ENCODE data around the gene ANKFY1.
"Not testable (repeated sequence)": the region's sequence is repeated elsewhere in the genome, so short reads cannot be mapped to it uniquely, and the experiment has no call there.

Gene ANKFY1

GRCh38 chr17:4209611-4210010 lies 54.2 kb downstream of the ANKFY1 start:
- H3K36me3 Mint-ChIP-seq, result peaks cover 97% of the 10 kb centered on the region
- no peak overlapping the region for H3K27ac Mint-ChIP-seq
- DNase-seq (ENCODE audit: low spot score in 2 of 2) (no peak), ATAC-seq (no peak)
- H3K4me3 Mint-ChIP-seq, result no peak overlapping the region
- H3K9me3 Mint-ChIP-seq, result no peaks in the 10 kb centered on the region
- peaks cover 13% of the 10 kb centered on the region for H3K4me1 Mint-ChIP-seq

GRCh38 chr17:4208238-4208637 lies 55.5 kb downstream of the ANKFY1 start:
- no peak for ATAC-seq
- no peak for DNase-seq (ENCODE audit: low spot score in 2 of 2)
- peaks cover 97% of the 10 kb centered on the region for H3K36me3 Mint-ChIP-seq
- no peak overlapping the region for H3K27ac Mint-ChIP-seq
- H3K4me1 Mint-ChIP-seq, result peaks cover 19% of the 10 kb centered on the region
- H3K4me3 Mint-ChIP-seq, result no peak overlapping the region
- H3K9me3 Mint-ChIP-seq, result no peaks in the 10 kb centered on the region

GRCh38 chr17:4206962-4207361 lies 56.8 kb downstream of the ANKFY1 start:
- Mint-ChIP-seq H3K27ac (peak overlapping the region; percentile 70), H3K4me3 (no peak overlapping the region), H3K9me3 (no peaks in the 10 kb centered on the region), H3K4me1 (peaks cover 19% of the 10 kb centered on the region), H3K36me3 (peaks cover 92% of the 10 kb centered on the region)
- DNase-seq (ENCODE audit: low spot score in 2 of 2) (no peak), ATAC-seq (no peak)

GRCh38 chr17:4205917-4206316 lies 57.9 kb downstream of the ANKFY1 start:
- no peak overlapping the region for H3K4me3 Mint-ChIP-seq
- peak overlapping the region; percentile 70 for H3K27ac Mint-ChIP-seq

GRCh38 chr17:4204710-4205173 lies 59.0 kb downstream of the ANKFY1 start:
- H3K4me3 Mint-ChIP-seq, result no peak overlapping the region

More at GRCh38 chr17:4205917-4206316, 57.9 kb downstream of the ANKFY1 start:
- no peak for ATAC-seq
- H3K36me3 Mint-ChIP-seq, result peaks cover 95% of the 10 kb centered on the region
- no peak for DNase-seq (ENCODE audit: low spot score in 2 of 2)
- no peaks in the 10 kb centered on the region for H3K9me3 Mint-ChIP-seq
- H3K4me1 Mint-ChIP-seq, result peaks cover 13% of the 10 kb centered on the region

GRCh38 chr17:4204190-4204589 lies 59.6 kb downstream of the ANKFY1 start:
- Mint-ChIP-seq H3K27ac (peak overlapping the region; percentile 60), H3K36me3 (peaks cover 80% of the 10 kb centered on the region), H3K9me3 (no peaks in the 10 kb centered on the region), H3K4me3 (no peak overlapping the region), H3K4me1 (peaks cover 13% of the 10 kb centered on the region)
- DNase-seq (ENCODE audit: low spot score in 2 of 2), result no peak
- no peak for ATAC-seq

More at GRCh38 chr17:4204710-4205173, 59.0 kb downstream of the ANKFY1 start:
- H3K36me3 Mint-ChIP-seq, result peaks cover 85% of the 10 kb centered on the region
- H3K9me3 Mint-ChIP-seq, result no peaks in the 10 kb centered on the region
- no peak overlapping the region for H3K27ac Mint-ChIP-seq
- no peak for DNase-seq (ENCODE audit: low spot score in 2 of 2)
- no peak for ATAC-seq
- peaks cover 13% of the 10 kb centered on the region for H3K4me1 Mint-ChIP-seq

- no peak for DNase-seq (ENCODE audit: low spot score in 2 of 2)
- ATAC-seq, result no peak
- no peaks in the 10 kb centered on the region for H3K9me3 Mint-ChIP-seq
- H3K4me3 Mint-ChIP-seq, result no peak overlapping the region
- peaks cover 71% of the 10 kb centered on the region for H3K36me3 Mint-ChIP-seq
- H3K27ac Mint-ChIP-seq, result peak overlapping the region; percentile 85
- peaks cover 5% of the 10 kb centered on the region for H3K4me1 Mint-ChIP-seq
Observed at GRCh38 chr17:4201226-4201625, 62.6 kb downstream of the ANKFY1 start.

- Mint-ChIP-seq H3K4me3 (no peak overlapping the region), H3K9me3 (no peaks in the 10 kb centered on the region), H3K27ac (peak overlapping the region; percentile 23), H3K4me1 (peaks cover 5% of the 10 kb centered on the region), H3K36me3 (peaks cover 71% of the 10 kb centered on the region)
- ATAC-seq (peak; percentile 37), DNase-seq (ENCODE audit: low spot score in 2 of 2) (no peak)
Observed at GRCh38 chr17:4199818-4200402, 63.9 kb downstream of the ANKFY1 start.

GRCh38 chr17:4198995-4199394 lies 64.8 kb downstream of the ANKFY1 start:
- Mint-ChIP-seq H3K4me1 (peaks cover 2% of the 10 kb centered on the region), H3K9me3 (no peaks in the 10 kb centered on the region), H3K27ac (no peak overlapping the region), H3K4me3 (no peak overlapping the region), H3K36me3 (peaks cover 71% of the 10 kb centered on the region)
- no peak for DNase-seq (ENCODE audit: low spot score in 2 of 2)
- peak; percentile 61 for ATAC-seq

- no peaks in the 10 kb centered on the region for H3K4me1 Mint-ChIP-seq
- H3K27ac Mint-ChIP-seq, result peak overlapping the region; percentile 40
- H3K36me3 Mint-ChIP-seq, result peaks cover 66% of the 10 kb centered on the region
- H3K4me3 Mint-ChIP-seq, result no peak overlapping the region
- no peak for ATAC-seq
- no peaks in the 10 kb centered on the region for H3K9me3 Mint-ChIP-seq
- no peak for DNase-seq (ENCODE audit: low spot score in 2 of 2)
Observed at GRCh38 chr17:4195306-4195705, 68.5 kb downstream of the ANKFY1 start.

GRCh38 chr17:4194796-4195195 lies 69.0 kb downstream of the ANKFY1 start:
- Mint-ChIP-seq H3K36me3 (peaks cover 71% of the 10 kb centered on the region), H3K27ac (no peak overlapping the region), H3K9me3 (no peaks in the 10 kb centered on the region), H3K4me3 (no peak overlapping the region), H3K4me1 (no peaks in the 10 kb centered on the region)
- ATAC-seq, result no peak
- DNase-seq (ENCODE audit: low spot score in 2 of 2), result no peak

GRCh38 chr17:4190791-4191190 lies 73.0 kb downstream of the ANKFY1 start:
- DNase-seq (ENCODE audit: low spot score in 2 of 2); ATAC-seq; H3K9me3 Mint-ChIP-seq; H3K4me1 Mint-ChIP-seq; H3K27ac Mint-ChIP-seq; H3K4me3 Mint-ChIP-seq: not testable (repeated sequence)
- peaks cover 86% of the 10 kb centered on the region for H3K36me3 Mint-ChIP-seq

- DNase-seq (ENCODE audit: low spot score in 2 of 2) (no peak), ATAC-seq (no peak)
- H3K27ac Mint-ChIP-seq, result peak overlapping the region; percentile 85
- peaks cover 7% of the 10 kb centered on the region for H3K4me1 Mint-ChIP-seq
- H3K4me3 Mint-ChIP-seq, result no peak overlapping the region
- H3K36me3 Mint-ChIP-seq, result peaks cover 85% of the 10 kb centered on the region
- no peaks in the 10 kb centered on the region for H3K9me3 Mint-ChIP-seq
Observed at GRCh38 chr17:4189280-4189679, 74.5 kb downstream of the ANKFY1 start.

- Mint-ChIP-seq H3K4me3 (no peak overlapping the region), H3K4me1 (peaks cover 7% of the 10 kb centered on the region), H3K36me3 (peaks cover 85% of the 10 kb centered on the region), H3K9me3 (no peaks in the 10 kb centered on the region), H3K27ac (peak overlapping the region; percentile 65)
- no peak for DNase-seq (ENCODE audit: low spot score in 2 of 2)
- ATAC-seq, result no peak
Observed at GRCh38 chr17:4188076-4188475, 75.7 kb downstream of the ANKFY1 start.

- no peak for DNase-seq (ENCODE audit: low spot score in 2 of 2)
- ATAC-seq, result no peak
- no peaks in the 10 kb centered on the region for H3K9me3 Mint-ChIP-seq
- peak overlapping the region; percentile 65 for H3K27ac Mint-ChIP-seq
- peaks cover 7% of the 10 kb centered on the region for H3K4me1 Mint-ChIP-seq
- peaks cover 91% of the 10 kb centered on the region for H3K36me3 Mint-ChIP-seq
- no peak overlapping the region for H3K4me3 Mint-ChIP-seq
Observed at GRCh38 chr17:4187076-4187475, 76.7 kb downstream of the ANKFY1 start.

- Mint-ChIP-seq H3K9me3 (no peaks in the 10 kb centered on the region), H3K4me1 (peaks cover 7% of the 10 kb centered on the region), H3K4me3 (no peak overlapping the region), H3K27ac (peak overlapping the region; percentile 65), H3K36me3 (peaks cover 97% of the 10 kb centered on the region)
- ATAC-seq (no peak), DNase-seq (ENCODE audit: low spot score in 2 of 2) (no peak)
Observed at GRCh38 chr17:4186357-4186881, 77.4 kb downstream of the ANKFY1 start.
